Activated CD8-positive, alpha-beta memory T cell treated with anti-CD3 and anti-CD28 coated beads, Interleukin-2, amount 50 U/mL, for 48 hours (primary cell): ENCODE measurements around the gene NEK4.
"Not testable (repeated sequence)": the region's sequence is repeated elsewhere in the genome, so short reads cannot be mapped to it uniquely, and the experiment has no call there.

ENCODE experiments used
- DNase-seq: peaks from one replicate; pipeline ENCODE4 v3.0.0-alpha.2; 2020

NEK4 gene

DNA sequence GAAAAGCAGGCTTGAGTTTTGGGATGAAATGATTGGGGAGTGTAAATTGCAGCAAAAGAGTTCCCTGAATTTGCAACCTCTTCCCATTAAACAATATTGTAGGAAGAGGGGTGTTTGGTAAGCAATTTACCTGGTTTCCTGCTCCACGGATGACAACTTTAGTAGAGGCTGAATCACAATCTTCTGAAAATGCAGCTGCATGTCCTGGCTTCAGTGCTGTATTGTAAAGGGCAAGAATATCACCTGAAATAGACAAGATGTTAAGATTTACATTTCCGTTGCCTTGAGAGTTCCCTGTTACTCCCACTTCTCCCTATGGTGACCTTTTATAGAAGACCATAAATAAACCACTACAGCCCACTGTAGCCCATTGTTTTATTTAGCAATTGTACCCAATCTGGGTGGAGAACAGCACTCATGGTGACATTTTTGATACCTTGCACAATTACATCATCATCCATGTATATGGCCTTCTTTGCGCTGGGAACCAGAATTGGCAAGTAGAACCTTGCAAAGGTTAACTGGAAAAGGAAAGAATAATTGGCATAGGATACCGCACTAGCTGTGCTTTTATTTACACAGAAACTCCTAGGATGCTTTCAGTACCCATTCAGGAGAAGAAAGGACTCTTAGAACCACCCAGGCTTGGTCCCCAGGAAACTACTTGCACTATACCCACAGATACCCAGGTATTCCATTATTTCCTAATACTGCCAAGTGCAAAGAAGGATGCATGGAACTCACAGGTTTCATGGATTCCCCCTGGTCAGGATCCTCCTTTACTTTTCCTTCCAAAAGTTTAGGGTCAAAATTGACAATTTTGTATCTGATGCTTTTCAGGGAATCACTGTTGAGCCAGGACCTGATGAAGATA, 74.7 kb downstream of the NEK4 start:
- DNase-seq: no peak

DNA sequence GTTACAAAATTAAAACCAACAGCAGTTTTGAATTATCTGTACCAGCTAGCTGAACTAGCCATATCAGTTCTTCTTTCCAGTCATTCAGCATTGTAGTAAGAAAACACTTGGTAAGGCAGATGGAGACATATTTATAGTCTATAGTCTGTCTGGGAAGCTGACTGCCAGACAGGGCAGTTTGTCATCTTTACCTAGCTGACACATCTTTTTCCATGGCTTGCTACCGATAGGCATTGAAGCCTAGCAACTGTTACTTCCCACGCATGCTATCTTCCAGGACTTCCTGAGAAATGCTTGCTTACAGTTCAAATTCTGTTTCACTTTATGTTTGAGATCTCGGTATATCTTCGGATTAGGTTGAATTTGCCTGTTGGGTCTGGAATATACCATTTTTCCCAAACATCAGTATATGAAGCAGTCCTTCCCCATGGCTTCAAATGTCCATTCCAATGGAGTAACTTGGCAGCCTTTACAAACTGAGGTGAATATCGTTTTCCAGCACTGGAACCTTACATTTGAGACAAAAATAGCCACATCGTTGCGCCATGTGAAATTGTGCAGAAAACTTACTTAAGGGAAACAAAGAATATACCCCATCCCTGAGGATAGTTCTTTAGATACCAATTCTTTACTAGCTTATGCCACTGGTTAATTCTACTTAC, 76.1 kb downstream of the NEK4 start:
- no peak for DNase-seq

DNA sequence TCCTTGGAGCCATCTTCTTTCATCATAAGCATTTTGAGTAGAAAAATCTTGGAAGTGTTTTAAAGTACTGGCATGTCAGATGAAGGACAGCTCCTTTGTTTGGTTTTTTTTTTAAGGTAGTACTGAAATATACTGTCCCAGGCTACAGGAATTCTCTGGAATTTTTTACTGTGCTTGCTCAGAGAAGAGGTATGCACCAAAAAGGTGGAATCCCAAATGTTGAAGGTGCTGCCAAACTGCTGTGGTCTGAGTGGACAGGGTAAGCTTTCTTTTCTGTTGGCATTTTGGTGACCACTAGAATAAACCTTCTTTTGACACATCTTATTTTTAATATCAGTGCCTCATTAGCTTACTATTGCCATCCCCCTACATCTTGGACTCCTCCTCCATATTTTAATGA, 77.7 kb downstream of the NEK4 start:
- DNase-seq: no peak

DNA sequence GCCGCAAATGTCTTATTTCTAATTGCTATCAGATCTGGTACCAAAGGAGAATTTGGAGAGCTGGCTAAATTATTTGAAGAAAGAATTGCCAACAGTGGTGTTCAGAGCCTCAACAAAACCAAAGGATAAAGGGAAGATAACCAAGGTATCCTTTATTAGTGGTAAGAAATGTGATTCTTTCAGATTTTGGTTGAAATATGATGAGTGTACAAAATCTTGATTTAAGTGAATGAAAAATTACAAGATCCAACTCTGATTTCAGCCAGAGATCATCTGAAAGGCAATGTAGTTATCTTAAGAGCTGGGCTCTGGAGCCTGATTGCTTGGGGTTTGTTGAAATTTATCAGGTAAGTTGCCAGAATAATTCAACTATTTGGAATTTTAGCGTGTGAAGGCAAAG, 80.2 kb downstream of the NEK4 start:
- no peak for DNase-seq

DNA sequence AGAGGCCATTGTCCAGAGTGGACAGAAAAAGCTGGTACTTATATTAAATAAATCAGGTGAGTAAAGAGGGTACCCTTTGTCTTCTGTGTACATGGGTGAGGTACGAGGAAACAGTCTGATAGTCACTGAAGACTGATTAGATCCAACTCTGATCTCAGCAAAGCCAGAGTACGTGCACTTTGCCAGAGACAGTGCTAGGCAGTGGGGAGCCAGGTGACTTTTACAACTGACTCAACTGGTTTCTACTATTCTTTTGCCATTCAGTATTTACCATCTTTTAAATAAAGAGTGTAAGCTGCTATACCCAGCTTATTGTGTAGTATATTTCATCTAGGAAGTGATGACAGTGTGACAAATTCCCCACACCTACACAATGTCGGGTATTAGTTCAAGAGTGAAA, 81.6 kb downstream of the NEK4 start:
- DNase-seq: no peak

DNA sequence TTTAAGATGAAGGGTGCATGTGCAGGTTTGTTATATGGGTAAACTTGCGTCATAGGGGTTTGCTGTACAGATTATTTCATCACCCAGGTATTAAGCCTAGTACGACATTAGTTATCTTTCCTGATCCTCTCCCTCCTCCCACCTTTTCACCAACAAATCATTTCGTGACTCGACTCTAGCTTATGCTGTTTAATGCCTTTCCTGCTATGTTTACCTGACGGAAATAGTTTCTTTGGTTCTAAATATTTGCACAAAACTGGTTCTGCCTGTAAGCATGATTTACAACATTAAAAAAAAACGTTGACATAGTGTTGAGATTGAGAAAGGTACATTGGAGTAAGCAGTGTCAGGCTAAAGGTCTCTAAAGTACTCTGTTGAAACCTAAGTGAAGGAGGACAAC, 82.5 kb downstream of the NEK4 start:
- no peak for DNase-seq

DNA sequence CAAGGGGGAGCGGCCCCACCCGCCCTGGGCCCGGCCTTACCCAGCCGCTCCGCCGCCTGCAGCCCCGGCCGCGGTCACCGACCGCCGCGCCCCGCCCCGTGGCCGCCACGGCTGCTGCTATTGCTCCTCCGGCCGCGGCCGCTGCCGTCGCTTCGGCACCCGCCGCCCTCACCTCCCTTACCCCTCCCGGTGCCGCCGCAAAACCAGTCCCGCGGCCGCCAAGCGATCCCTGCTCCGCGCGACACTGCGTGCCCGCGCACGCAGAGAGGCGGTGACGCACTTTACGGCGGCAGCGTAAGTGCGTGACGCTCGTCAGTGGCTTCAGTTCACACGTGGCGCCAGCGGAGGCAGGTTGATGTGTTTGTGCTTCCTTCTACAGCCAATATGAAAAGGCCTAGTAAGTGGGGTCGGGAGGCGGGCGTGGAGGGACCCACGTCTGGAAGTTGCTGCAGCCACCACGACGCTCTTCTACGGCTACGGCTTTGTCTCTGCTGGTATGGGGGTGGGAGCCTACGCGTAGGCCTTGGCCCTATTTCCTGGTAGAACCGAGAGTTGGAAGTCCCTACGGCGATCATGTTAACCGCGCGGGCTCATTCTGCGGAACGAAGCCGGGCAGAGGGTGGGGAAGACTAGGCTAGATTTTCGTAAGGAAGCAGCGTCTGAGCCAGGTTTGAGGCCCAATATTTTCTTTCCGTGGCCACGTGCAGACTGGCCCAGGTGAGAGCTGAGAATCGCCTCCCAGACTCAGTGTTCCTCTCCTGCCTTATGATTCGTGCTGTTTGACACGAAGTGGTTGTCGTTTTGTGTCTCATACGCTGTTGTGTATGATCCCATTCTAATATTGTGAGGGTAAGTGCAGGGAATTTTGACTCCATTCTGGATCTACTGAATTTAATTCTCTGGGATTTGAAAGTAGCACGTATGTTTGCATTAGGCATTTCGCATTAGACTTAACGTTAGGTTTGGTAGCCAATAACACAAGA, 84.7 kb downstream of the NEK4 start, which contains the start of the genes GNL3 and PBRM1:
Gene GNL3, plus strand, starts transcription at position 324 of the 983 bp plus-strand sequence. Its CDS starts 61 bp downstream, at position 385.
Gene PBRM1, minus strand, starts transcription at position 205 of the 983 bp plus-strand sequence.
- peak; percentile 95 for DNase-seq

DNA sequence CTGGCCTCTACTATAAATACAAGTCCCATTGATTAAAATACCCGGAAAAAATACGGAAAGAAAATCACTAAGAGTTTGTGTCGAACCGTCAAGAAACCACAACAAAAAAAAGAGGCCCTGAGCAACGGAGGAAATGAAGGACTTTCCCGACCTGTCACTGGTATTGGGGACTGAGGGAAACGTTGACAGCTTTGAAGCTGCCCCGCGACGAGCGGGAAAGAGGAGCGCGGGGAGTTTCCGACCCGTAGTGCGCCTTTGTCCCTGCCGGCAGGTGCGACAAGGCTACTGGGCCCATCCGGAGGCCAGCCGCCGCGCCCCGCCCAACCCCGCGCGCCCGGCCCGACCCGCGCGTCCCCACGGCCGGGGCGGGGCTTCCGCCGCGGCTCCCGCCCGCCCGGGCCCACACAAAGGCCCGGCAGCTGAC, 85.4 kb downstream of the NEK4 start:
- peak; percentile 91 for DNase-seq

DNA sequence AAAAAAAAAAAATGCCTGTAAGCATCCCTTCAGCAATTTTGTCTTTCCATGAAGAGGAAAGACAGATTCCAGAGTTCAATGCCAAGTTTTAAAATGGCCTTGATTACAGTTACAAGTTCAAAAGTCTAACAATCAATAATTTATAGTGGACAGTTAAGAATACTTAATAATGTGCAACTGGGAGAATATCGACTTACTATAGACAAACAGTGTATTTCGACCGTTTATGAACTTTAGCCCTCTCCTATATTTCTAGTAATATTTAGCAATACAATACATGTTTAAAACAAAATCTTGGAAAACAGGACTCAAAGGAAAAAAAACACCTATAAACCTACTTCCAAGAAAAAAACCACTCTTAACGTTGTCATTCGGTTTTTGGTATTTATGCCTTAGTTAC, 86.6 kb downstream of the NEK4 start:
- DNase-seq: no peak

DNA sequence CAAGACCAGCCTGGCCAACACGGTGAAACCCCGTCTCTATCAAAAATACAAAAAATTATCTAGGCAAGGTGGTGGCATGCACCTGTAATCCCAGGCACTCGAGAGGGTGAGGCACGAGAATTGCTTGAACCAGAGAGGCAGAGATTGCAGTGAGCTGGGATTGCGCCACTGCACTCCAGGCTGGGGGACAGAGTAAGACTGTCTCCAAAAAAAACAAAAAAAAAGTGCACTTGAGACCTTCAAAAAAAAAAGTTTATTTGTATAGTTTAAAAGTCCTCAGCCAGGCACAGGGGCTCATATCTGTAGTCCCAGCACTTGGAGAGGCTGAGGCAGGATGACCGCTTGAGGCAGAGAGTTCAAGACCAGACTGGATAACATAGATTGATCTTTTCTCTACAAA, 87.1 kb downstream of the NEK4 start:
- DNase-seq: no peak

DNA sequence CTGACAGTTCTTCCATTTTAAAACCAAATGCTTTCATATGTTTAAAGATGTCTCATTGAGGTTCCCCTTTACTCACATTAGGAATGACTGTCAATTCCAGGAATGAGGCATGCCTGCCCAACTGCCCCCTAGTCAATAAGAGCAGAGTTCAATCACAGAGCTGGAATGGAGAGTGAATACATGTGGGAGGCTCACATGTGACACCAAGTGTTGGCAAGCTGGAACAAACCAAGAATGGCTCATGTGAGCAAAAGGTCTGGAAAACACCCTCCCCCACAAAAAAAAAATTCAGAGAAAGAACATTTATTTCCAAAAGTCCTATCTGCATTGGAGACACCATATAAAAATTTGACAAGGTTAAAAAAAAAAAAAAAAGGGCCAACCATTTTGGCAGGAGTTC, 88.7 kb downstream of the NEK4 start:
- DNase-seq: no peak

DNA sequence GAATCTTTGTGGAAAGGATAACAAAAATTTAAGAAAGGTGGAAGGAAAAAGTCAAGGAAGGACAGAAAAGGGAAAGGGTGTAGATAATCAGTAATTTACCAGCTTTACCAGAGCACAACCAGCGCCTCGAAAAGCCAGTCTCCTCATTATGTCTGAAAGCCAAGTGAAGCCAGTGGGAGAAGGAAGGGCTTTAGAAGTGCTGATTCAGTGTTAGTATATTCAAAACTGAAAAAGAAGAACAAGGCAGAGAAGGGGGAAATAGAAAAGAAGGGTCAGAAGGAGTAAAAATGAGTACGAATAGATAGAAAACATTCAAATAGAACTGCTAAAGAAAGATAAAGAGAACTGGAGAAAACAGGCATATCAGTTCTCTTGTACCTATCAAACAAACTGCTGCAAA, 89.1 kb downstream of the NEK4 start:
- DNase-seq: no peak

DNA sequence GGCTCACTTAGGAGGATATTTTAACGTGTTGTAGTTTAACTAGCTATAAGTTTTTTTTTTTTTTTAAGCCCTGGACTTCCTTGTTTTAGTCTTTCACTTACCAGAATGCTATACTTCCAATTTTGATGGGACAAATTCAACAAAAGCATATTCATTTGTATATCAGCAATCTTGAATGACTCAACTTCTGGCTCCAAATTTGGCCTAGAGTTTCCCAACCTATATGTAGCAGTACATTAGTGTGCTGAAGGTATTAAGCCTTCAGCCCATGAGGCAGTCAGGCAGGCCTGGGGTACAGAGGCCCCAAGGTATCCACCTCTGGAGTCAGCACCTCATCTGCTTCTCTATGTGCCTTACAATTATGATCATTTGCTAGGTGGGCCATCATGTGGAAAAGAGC, 90.9 kb downstream of the NEK4 start:
- no peak for DNase-seq

DNA sequence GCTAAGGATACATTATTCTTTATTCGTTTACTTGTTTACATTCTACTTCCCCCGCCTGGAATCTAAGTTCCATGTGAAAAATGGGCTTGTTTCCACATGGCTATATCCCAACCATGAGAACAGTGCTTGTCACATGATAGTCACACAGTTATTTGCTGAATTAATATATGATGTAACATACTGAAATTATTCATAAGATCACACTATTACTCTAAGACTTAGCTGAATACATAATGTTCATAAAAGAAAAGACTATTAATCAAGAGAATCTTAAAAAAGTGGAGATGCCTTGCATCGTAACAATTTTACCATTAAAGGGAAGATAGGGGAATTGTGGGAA, 91.6 kb downstream of the NEK4 start:
- no peak for DNase-seq

DNA sequence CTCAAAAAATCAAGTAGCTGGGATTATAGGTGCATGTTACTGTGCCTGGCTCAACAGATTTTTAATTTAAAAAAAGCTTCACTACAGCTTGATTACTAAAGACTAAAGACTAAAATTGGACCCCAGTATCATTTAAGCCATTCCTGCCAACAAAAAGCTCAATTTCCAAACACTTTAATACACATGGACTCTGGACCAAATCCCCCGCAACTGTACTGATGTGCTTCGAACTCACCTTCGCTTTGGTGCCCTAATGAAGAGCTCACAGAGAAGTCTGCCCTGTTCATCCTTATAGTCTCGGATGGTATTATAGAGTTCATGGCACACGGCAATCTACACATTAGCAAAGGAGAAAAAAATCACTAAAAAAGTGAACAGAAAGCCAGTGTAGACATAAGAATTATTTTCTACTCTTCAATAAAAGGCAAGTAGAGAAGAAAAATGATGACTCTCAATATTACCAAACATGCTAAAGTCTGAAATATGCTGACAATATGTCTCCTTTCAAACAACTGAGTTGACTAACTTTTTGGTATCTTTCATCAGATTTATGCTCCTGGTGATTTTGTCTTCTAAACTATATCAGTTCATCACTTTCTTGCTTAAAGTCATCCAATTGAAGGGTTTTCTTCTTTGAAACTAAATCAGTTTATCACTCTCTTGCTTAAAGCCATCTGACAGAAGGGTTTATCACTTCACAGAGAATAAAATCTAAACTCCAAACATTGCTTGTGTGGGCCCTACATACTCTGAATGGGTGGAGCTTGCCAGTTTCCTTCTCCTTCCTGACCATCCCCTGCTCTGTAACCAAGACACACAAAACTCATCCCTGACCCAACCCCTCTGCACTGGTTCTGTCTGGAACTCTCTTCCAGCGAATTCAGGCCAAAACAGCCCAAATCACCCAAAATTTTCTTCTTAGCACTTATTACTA, 92.2 kb downstream of the NEK4 start:
- DNase-seq: no peak

DNA sequence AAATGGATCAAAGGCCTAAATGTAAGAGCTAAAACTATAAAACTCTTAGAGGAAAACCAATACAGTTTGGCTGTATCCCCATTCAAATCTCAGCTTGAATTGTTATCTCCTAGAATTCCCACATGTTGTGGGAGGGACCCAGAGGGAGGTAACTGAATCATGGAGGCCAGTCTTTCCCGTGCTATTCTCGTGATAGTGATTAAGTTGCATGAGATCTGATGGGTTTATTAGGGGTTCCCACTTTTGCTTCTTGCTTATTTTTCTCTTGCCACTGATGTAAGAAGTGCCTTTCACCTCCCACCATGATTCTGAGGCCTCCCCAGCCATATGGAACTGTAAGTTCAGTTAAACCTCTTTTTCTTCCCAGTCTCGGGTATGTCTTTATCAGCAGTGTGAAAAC, 94.5 kb downstream of the NEK4 start:
- not testable (repeated sequence) for DNase-seq

DNA sequence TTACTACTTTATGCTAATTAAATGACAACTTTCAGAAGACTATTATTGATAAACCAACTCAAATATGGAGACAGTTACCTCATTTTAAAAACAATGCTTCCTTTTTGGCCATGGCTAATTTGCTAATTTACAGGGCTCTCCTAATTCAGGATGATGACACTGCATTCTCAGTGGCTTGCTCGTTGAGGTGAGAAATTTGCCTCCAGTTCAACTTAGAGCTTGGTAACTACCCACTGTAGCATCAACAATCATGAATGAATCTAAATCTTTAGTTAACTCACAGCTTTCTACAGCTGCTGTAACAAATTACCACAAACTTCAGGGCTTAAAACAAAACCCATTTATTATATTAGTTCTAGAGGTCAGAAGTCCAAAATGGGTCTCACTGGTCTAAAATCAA, 99.1 kb downstream of the NEK4 start:
- DNase-seq: no peak

DNA sequence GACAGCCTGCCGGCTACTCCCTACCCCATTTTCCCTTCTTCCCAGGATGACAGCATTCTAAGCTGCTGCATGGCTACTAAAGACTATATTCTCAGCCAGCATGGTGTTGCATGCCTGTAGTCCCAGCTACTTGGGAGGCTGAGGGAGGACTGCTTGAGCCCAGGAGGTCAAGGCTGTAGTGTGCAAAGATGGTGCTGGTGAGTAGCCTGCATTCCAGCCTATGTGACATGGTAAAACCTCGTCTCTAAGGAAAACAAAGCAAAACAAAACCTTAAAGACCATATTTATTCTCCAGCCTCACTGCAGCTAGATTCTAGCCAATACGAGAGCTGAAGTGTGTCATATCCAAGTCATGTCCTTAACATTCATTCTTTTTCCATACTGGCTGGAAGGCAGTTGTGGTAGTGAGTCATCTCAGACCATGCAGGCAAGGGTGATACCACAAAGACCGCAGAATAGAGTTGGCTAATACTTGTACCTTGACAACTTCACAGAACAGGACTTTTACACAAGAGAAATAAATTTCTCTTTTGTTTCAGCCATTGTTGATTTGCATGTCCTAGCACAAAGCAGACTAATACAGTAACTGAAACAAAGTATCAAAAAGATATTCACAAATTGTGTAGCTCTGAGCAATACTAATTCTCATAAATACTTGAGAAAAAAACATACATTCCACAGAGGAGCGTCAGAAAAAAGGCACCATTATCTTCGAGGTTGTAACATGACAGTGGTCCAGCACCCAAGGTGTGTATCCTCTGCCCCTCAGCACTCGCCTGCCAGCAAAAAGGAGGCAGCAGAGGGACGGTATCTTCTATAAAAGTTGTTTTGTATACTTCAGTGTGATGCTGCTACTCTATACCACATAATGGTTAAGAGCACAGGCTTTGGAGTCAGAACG, 99.9 kb downstream of the NEK4 start:
- no peak for DNase-seq

DNA sequence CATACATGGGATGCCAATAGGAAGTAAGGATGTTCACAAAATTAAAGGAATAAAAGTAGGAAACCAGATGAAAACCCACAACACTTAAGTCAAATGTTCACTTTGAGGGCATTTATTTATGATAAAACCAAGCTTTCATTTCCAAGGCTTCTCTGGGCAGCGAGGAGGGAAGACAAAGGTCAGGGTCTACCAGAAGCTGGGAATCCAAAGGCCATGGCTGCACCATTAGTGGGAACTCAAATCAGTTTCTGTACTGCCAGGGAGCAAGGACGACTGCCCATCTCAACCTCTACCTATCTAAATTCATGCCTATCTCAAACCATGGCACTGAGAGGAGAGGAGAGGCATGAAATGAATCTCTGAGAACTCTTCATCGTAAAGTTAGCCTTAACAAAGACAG, 107.6 kb downstream of the NEK4 start:
- DNase-seq: no peak

DNA sequence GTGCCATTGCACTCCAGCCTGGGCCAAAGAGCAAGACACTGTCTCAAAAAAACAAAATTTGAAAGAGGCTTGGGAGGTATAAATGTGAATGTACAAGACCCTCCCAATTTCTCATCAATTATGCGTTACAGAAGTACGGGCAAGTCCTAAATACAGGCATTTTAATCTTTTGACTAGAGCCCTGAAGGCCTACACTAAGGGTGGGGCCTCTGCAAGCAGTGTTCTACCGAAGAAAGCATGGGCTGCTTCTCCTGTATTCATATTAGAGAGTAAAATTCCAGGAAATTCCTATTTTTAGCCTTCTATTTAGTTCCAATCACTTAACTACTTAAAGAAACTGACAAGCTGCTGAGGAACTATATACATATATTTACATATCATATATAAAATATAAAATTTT, 110.7 kb downstream of the NEK4 start:
- DNase-seq: no peak
